H1 (cell line): Measurements from ENCODE around the gene COG7. TPM values are rescaled to one million over a fixed set of nuclear protein-coding genes. Genes with fewer than 3 reads are reported as not detected.

Experiments used
- CTCF ChIA-PET: fragments of 300-600 bp; sonication (Branson Sonifier 250); formaldehyde crosslinking; loops from one replicate; lab custom pipeline; 2021; ENCODE audit not compliant: partially characterized antibody; lab: Charles Lee
- POLR2A ChIA-PET: fragments of 300-600 bp; sonication (Branson Sonifier 250); formaldehyde crosslinking; loops from one replicate; lab custom pipeline; 2021; ENCODE audit warnings: inconsistent platforms; ENCODE audit not compliant: partially characterized antibody; lab: Charles Lee
- DNase-seq, 2 experiments: peaks; one replicate each; pipeline versions ENCODE4 v3.0.0 to v3.0.0-alpha.2; 2010 to 2022; ENCODE audit warnings: low spot score in 2 of 2, low read depth in 1 of 2, mixed read lengths in 1 of 2
- FAIRE-seq: peaks from 2 replicates; lab custom pipeline; 2011; peaks lifted over from hg19 to GRCh38; lab: Jason Lieb, UNC
- H2AFZ ChIP-seq: 2 replicates; pipeline ENCODE4 v1.8.1; 2012; ENCODE audit warnings: low read length, inconsistent platforms
- H2AK5ac ChIP-seq: 2 replicates; pipeline ENCODE4 v1.6.1; 2013; ENCODE audit warnings: low read depth, low read length
- H2BK120ac ChIP-seq: replicated peaks from 2 replicates; pipeline ENCODE3; 2013; ENCODE audit warnings: low read depth, low read length, inconsistent platforms
- H2BK12ac ChIP-seq: 2 replicates; pipeline ENCODE4 v1.6.1; 2013; ENCODE audit warnings: low read depth, low read length
- H2BK15ac ChIP-seq: 2 replicates; pipeline ENCODE4 v1.6.1; 2013; ENCODE audit warnings: low read length
- H2BK20ac ChIP-seq: 2 replicates; pipeline ENCODE4 v1.6.1; 2013; ENCODE audit warnings: low read length
- H2BK5ac ChIP-seq: 2 replicates; pipeline ENCODE4 v1.6.1; 2013; ENCODE audit warnings: low read depth, low read length
- H3K14ac ChIP-seq: 2 replicates; pipeline ENCODE4 v1.6.1; 2013; ENCODE audit warnings: inconsistent platforms; ENCODE audit not compliant: insufficient read length
- H3K18ac ChIP-seq: 2 replicates; pipeline ENCODE4 v1.6.1; 2013; ENCODE audit warnings: low read length; ENCODE audit errors: extremely low read depth
- H3K23ac ChIP-seq: 2 replicates; pipeline ENCODE4 v1.6.1; 2013; ENCODE audit warnings: inconsistent platforms; ENCODE audit not compliant: insufficient read length
- H3K23me2 ChIP-seq: 2 replicates; pipeline ENCODE4 v1.6.1; 2013; ENCODE audit warnings: low read depth, low read length
- H3K27ac ChIP-seq: 2 replicates; pipeline ENCODE4 v1.6.1; 2011; ENCODE audit warnings: low read depth, low read length, inconsistent platforms
- H3K27me3 ChIP-seq, 4 experiments: replicated peaks in 1 of 4; 1 replicate in 1 of 4; 2 replicates in 3 of 4; pipeline versions ENCODE4 v1.6.1 to v1.8.1; 2011 to 2013; ENCODE audit warnings: low read length in 3 of 4, mild to moderate bottlenecking in 3 of 4, inconsistent platforms in 2 of 4, mixed read lengths in 2 of 4, moderate library complexity in 1 of 4; ENCODE audit not compliant: control insufficient read depth in 3 of 4, insufficient read depth in 3 of 4; ENCODE audit errors: extremely low read depth in 1 of 4
- H3K36me3 ChIP-seq, 4 experiments: 2 replicates each; pipeline versions ENCODE4 v1.6.1 to v1.8.1; 2011 to 2013; ENCODE audit warnings: mild to moderate bottlenecking in 4 of 4, low read length in 3 of 4, moderate library complexity in 2 of 4, control low read depth in 1 of 4, inconsistent platforms in 1 of 4; ENCODE audit not compliant: insufficient read depth in 4 of 4, control insufficient read depth in 2 of 4
- H3K4ac ChIP-seq: replicated peaks from 2 replicates; pipeline ENCODE3; 2013; ENCODE audit warnings: low read length, low read depth, mixed read lengths, inconsistent platforms; ENCODE audit not compliant: insufficient read length
- H3K4me1 ChIP-seq, 4 experiments: replicated peaks in 1 of 4; 1 replicate in 1 of 4; 2 replicates in 3 of 4; pipeline versions ENCODE4 v1.6.1 to v1.8.1; 2011 to 2013; ENCODE audit warnings: low read length in 3 of 4, inconsistent platforms in 2 of 4, mixed read lengths in 1 of 4; ENCODE audit not compliant: insufficient read depth in 4 of 4, control insufficient read depth in 3 of 4
- H3K4me2 ChIP-seq, 2 experiments: 2 replicates each; pipeline versions ENCODE4 v1.6.1 to v1.8.1; 2011 to 2013; ENCODE audit warnings: low read depth in 2 of 2, low read length in 2 of 2, control low read depth in 1 of 2, inconsistent platforms in 1 of 2, mild to moderate bottlenecking in 1 of 2; ENCODE audit not compliant: insufficient read depth in 1 of 2
- H3K4me3 ChIP-seq, 4 experiments: fragments of 200-600, 300-600 bp in 1 of 4; sonication (generic), shearing (Covaris generic), sonication (Bioruptor Twin) in 1 of 4; 2 replicates each; pipeline versions ENCODE4 v1.5.1 to v1.8.1; 2011 to 2016; ENCODE audit warnings: low read length in 4 of 4, low read depth in 3 of 4, control low read depth in 2 of 4, inconsistent platforms in 2 of 4, mild to moderate bottlenecking in 2 of 4, mixed read lengths in 1 of 4, moderate library complexity in 1 of 4; ENCODE audit not compliant: insufficient read depth in 2 of 4; ENCODE audit errors: extremely low read depth in 1 of 4
- H3K56ac ChIP-seq: replicated peaks from 2 replicates; pipeline ENCODE3; 2013; ENCODE audit warnings: low read depth, mild to moderate bottlenecking, mixed read lengths, low read length, inconsistent platforms; ENCODE audit not compliant: insufficient read length
- H3K79me1 ChIP-seq: 2 replicates; pipeline ENCODE4 v1.6.1; 2013; ENCODE audit warnings: low read depth, low read length, control low read depth
- H3K79me2 ChIP-seq, 2 experiments: 2 replicates each; pipeline versions ENCODE4 v1.6.1 to v1.8.1; 2012 to 2013; ENCODE audit warnings: low read length in 2 of 2, mild to moderate bottlenecking in 2 of 2, inconsistent platforms in 1 of 2; ENCODE audit not compliant: insufficient read depth in 2 of 2, control insufficient read depth in 1 of 2
- H3K9ac ChIP-seq, 4 experiments: replicated peaks in 1 of 4; 1 replicate in 1 of 4; 2 replicates in 3 of 4; pipeline versions ENCODE4 v1.6.1 to v1.8.1; 2011 to 2013; ENCODE audit warnings: low read depth in 3 of 4, low read length in 3 of 4, control low read depth in 2 of 4, mild to moderate bottlenecking in 2 of 4, moderate library complexity in 2 of 4, inconsistent platforms in 1 of 4; ENCODE audit errors: extremely low read depth in 1 of 4
- H3K9me3 ChIP-seq, 2 experiments: 2 replicates each; pipeline versions ENCODE4 v1.6.1 to v1.8.1; 2012 to 2013; ENCODE audit warnings: mild to moderate bottlenecking in 2 of 2, moderate library complexity in 2 of 2, control low read depth in 1 of 2, inconsistent platforms in 1 of 2, low read depth in 1 of 2, low read length in 1 of 2, mixed read lengths in 1 of 2; ENCODE audit not compliant: insufficient read depth in 2 of 2
- H4K20me1 ChIP-seq, 2 experiments: replicated peaks in 1 of 2; 2 replicates each; pipeline versions ENCODE3 to v1.8.1; 2011 to 2013; ENCODE audit warnings: inconsistent platforms in 2 of 2, low read length in 2 of 2, mild to moderate bottlenecking in 1 of 2; ENCODE audit not compliant: insufficient read depth in 2 of 2, control insufficient read depth in 1 of 2
- H4K5ac ChIP-seq: 2 replicates; pipeline ENCODE4 v1.6.1; 2013; ENCODE audit warnings: low read length, low read depth, mixed read lengths, inconsistent platforms; ENCODE audit not compliant: insufficient read length
- H4K8ac ChIP-seq: 2 replicates; pipeline ENCODE4 v1.8.0; 2013; ENCODE audit warnings: mild to moderate bottlenecking, moderate library complexity, low read length, inconsistent platforms; ENCODE audit not compliant: insufficient read depth; ENCODE audit errors: extremely low read depth
- H4K91ac ChIP-seq: replicated peaks from 2 replicates; pipeline ENCODE3; 2013; ENCODE audit warnings: low read length, mixed read lengths, inconsistent platforms; ENCODE audit not compliant: insufficient read length
- FOSL1 ChIP-seq: IDR thresholded peaks from 2 replicates; pipeline ENCODE4 v1.6.1; 2011; ENCODE audit warnings: mild to moderate bottlenecking, low read depth, low read length, moderate library complexity; ENCODE audit not compliant: insufficient read depth
- MAX ChIP-seq: IDR thresholded peaks from 2 replicates; pipeline ENCODE4 v1.6.1; 2012; ENCODE audit warnings: inconsistent platforms
- TCF12 ChIP-seq: IDR thresholded peaks from 2 replicates; pipeline ENCODE4 v1.6.1; 2011; ENCODE audit warnings: low read depth, mild to moderate bottlenecking, low read length
- WGBS, 2 experiments: shearing (Covaris generic) in 1 of 2; methylation state at CpG; one replicate each; pipeline versions ENCODE4 v1.1.6 to v1.1.7; 2013 to 2015; ENCODE audit warnings: low lambda C conversion rate in 2 of 2, mixed read lengths in 2 of 2, inconsistent platforms in 1 of 2, low coverage in 1 of 2, missing lambda C conversion rate in 1 of 2; ENCODE audit not compliant: insufficient replicate concordance in 2 of 2, insufficient coverage in 1 of 2, insufficient read length in 1 of 2; ENCODE audit errors: extremely low coverage in 1 of 2, missing lambda C conversion rate in 1 of 2; 5-methylcytosine and 5-hydroxymethylcytosine counted together
- polyA plus RNA-seq, 7 experiments: library from polyadenylated mRNA; depleted of rRNA in 3 of 7; stranded (reverse) in 5 of 7; unstranded in 2 of 7; fragments of >200 nt in 5 of 7; fragments of 200-250 nt in 2 of 7; gene quantifications; 1 replicate in 5 of 7; 2 replicates in 1 of 7; 4 replicates in 1 of 7; pipeline versions ENCODE4 v1.2.1 to v1.2.3, GENCODE V29; 2011 to 2013; ENCODE audit warnings: missing spikeins in 2 of 7, mixed read lengths in 2 of 7
- total RNA-seq: library from RNA; stranded (reverse); fragmentation: NEBNext Ultra II Directional; extraction: Animal tissue kit (Norgen Biotek cat#: 25700); gene quantifications from 2 replicates; pipeline ENCODE4 v1.2.1, GENCODE V29; 2021

COG7 gene
- total and polyA plus RNA-seq, 2 of the 8 experiments (the other 6 are each of a cell fraction or from before 2014, with no cell fraction given): 17.2 to 40.4 TPM

- Histone ChIP-seq H3K56ac (no peak overlapping the region), H2AK5ac (no peak overlapping the region), H3K9ac (no peak overlapping the region), H2BK5ac (no peak overlapping the region), H3K14ac (no peak overlapping the region), H3K23ac (no peak overlapping the region), H3K36me3 (peaks cover 0 to 17% (median 10%) of the 10 kb centered on the region in 4 experiments; a peak in 6 of 8 replicates), H3K4me2 (no peak overlapping the region), H3K4ac (no peak overlapping the region), H2BK12ac (no peak overlapping the region), H3K18ac (no peak overlapping the region), H3K4me3 (no peak overlapping the region), H3K27me3 (no peaks in the 10 kb centered on the region), H3K23me2 (no peaks in the 10 kb centered on the region), H3K79me2 (no peaks in the 10 kb centered on the region), H4K5ac (no peak overlapping the region), H4K20me1 (no peaks in the 10 kb centered on the region), H3K4me1 (peaks cover 3 to 19% (median 13%) of the 10 kb centered on the region in 4 experiments), H4K8ac (no peak overlapping the region), H2BK120ac (no peak overlapping the region), H2BK15ac (no peak overlapping the region), H3K79me1 (no peaks in the 10 kb centered on the region), H2AFZ (no peak overlapping the region), H3K9me3 (no peaks in the 10 kb centered on the region), H2BK20ac (no peak overlapping the region), H4K91ac (no peak overlapping the region), H3K27ac (no peak overlapping the region)
- FAIRE-seq: no peak
- POLR2A ChIA-PET: no interaction called here
- WGBS, 2 experiments: 95% methylated on average over 6 of the region's 6 CpGs; no CpG with 5 or more reads in 1 of the 2 experiments
- CTCF ChIA-PET: interaction anchor here (0.7 kb wide), 1 partner anchor 19 kb away, joined by 3 read pairs; no protein-coding TSS in a partner anchor
- DNase-seq: no peak
- TF ChIP-seq MAX: no peak
- TF ChIP-seq TCF12: no peak
- TF ChIP-seq FOSL1: no peak
These were observed 57.3 kb downstream of the COG7 start for GRCh38 chr16:23395732-23396131.
